Sciatic nerve (tissue), 2 donors: ENCODE results near the gene RAPGEFL1. TPM values are rescaled to one million over a fixed set of nuclear protein-coding genes. Genes with fewer than 3 reads are reported as not detected.
"Not testable (repeated sequence)": the region's sequence is repeated elsewhere in the genome, so short reads cannot be mapped to it uniquely, and the experiment has no call there.

Experiments
- ATAC-seq: fragments of 200-7000 bp; cut with Tn5 transposase; one replicate; pipeline ENCODE4 v1.9.1; 2020; ENCODE audit warnings: mild to moderate bottlenecking, moderate library complexity
- DNase-seq: peaks from one replicate; pipeline ENCODE4 v3.0.0-alpha.2; 2020; ENCODE audit warnings: low spot score
- intact Hi-C: fragments of 100-400 bp; cut with DNase I; formaldehyde crosslinking; loops from one replicate; pipeline ENCODE4 v1.14.2; 2022
- total RNA-seq: library from RNA; stranded (reverse); fragmentation: NEBNext Ultra II Directional; extraction: Animal tissue kit (Norgen Biotek cat#: 25700); gene quantifications from one replicate; pipeline ENCODE4 v1.2.1, GENCODE V29; 2021
- donor health status: DM: no; HTN: no; CAD: no.
- donor health status: DM: no; HTN: no; CAD: no.

Gene RAPGEFL1
- total RNA-seq, 1 donor from 2014 or later, result 21.2 TPM

GRCh38 chr17:40197550-40197949 is 20.3 kb downstream of the RAPGEFL1 start:
- intact Hi-C loops, result loop anchor here (10.0 kb wide), 1 partner anchor 183 kb away; the partner anchor contains the start of gene CSF3
- no peak for DNase-seq

GRCh38 chr17:40197965-40198456 is 20.7 kb downstream of the RAPGEFL1 start:
- DNase-seq, ATAC-seq: not testable (repeated sequence)
- intact Hi-C loops, result loop anchor here (10.0 kb wide), 1 partner anchor 183 kb away; the partner anchor contains the start of gene CSF3

More at GRCh38 chr17:40197550-40197949, 20.3 kb downstream of the RAPGEFL1 start:
- no peak for ATAC-seq

GRCh38 chr17:40198576-40198975 is 21.3 kb downstream of the RAPGEFL1 start:
- intact Hi-C loops, result loop anchor here (10.0 kb wide), 1 partner anchor 184 kb away; the partner anchor contains the start of gene CSF3
- ATAC-seq, result no peak
- DNase-seq, result no peak

GRCh38 chr17:40203131-40203530 is 25.9 kb downstream of the RAPGEFL1 start:
- intact Hi-C loops, result no loop called here
- DNase-seq, result no peak
- ATAC-seq, result no peak

GRCh38 chr17:40206193-40206592 is 28.9 kb downstream of the RAPGEFL1 start:
- DNase-seq, intact Hi-C loops, ATAC-seq: not testable (repeated sequence)

GRCh38 chr17:40209404-40210093 is 32.3 kb downstream of the RAPGEFL1 start:
- DNase-seq (no peak), ATAC-seq (no peak)
- intact Hi-C loops, result no loop called here

GRCh38 chr17:40213914-40214313 is 36.6 kb downstream of the RAPGEFL1 start:
- DNase-seq, intact Hi-C loops, ATAC-seq: not testable (repeated sequence)

GRCh38 chr17:40218006-40218739 is 40.9 kb downstream of the RAPGEFL1 start:
- ATAC-seq (no peak), DNase-seq (no peak)
- intact Hi-C loops, result no loop called here

GRCh38 chr17:40218740-40219593 is 41.7 kb downstream of the RAPGEFL1 start, which contains the start of gene WIPF2:
Gene WIPF2 (plus strand): TSS chr17:40219304. CDS start chr17:40256460, 37,156 bp downstream.
- ATAC-seq, result peak; percentile 99
- peak; percentile 98 for DNase-seq
- intact Hi-C loops, result no loop called here

- peak; percentile 27 for ATAC-seq
- intact Hi-C loops, result no loop called here
- no peak for DNase-seq
Observed at GRCh38 chr17:40219594-40220338, 42.5 kb downstream of the RAPGEFL1 start.

GRCh38 chr17:40224718-40225550 is 47.7 kb downstream of the RAPGEFL1 start:
- intact Hi-C loops, result no loop called here
- DNase-seq (peak; percentile 69), ATAC-seq (peak; percentile 64)

GRCh38 chr17:40229146-40229545 is 51.9 kb downstream of the RAPGEFL1 start:
- intact Hi-C loops, ATAC-seq, DNase-seq: not testable (repeated sequence)

- intact Hi-C loops, result no loop called here
- no peak for DNase-seq
- ATAC-seq, result no peak
Observed at GRCh38 chr17:40230670-40231069, 53.4 kb downstream of the RAPGEFL1 start.

- intact Hi-C loops, DNase-seq, ATAC-seq: not testable (repeated sequence)
Observed at GRCh38 chr17:40231928-40232327, 54.7 kb downstream of the RAPGEFL1 start.

- intact Hi-C loops, result no loop called here
- DNase-seq (no peak), ATAC-seq (no peak)
Observed at GRCh38 chr17:40241252-40241834, 64.1 kb downstream of the RAPGEFL1 start.

- ATAC-seq (no peak), DNase-seq (no peak)
- intact Hi-C loops, result no loop called here
Observed at GRCh38 chr17:40242774-40243173, 65.5 kb downstream of the RAPGEFL1 start.

- intact Hi-C loops, result no loop called here
- no peak for DNase-seq
- peak; percentile 20 for ATAC-seq
Observed at GRCh38 chr17:40243761-40244160, 66.5 kb downstream of the RAPGEFL1 start.
